ENCODE results near the gene PITPNC1. TPM values are rescaled to one million over a fixed set of nuclear protein-coding genes. Genes with fewer than 3 reads are reported as not detected.

PITPNC1 gene
- total RNA-seq, 6 donors from 2014 or later: 8.5 to 23.3 (median 13.7) TPM

GRCh38 chr17:67488768-67489167, 111.7 kb downstream of the PITPNC1 start:
- H3K36me3 ChIP-seq: no peaks in the 10 kb centered on the region
- H3K9me3 ChIP-seq: no peaks in the 10 kb centered on the region
- no peaks in the 10 kb centered on the region for H3K27me3 ChIP-seq
- peaks cover 9 to 19% (median 17%) of the 10 kb centered on the region in 4 donors for H3K4me1 ChIP-seq
- WGBS, 2 donors: 100% methylated on average over 4 of the region's 4 CpGs
- ATAC-seq (ENCODE audit: low FRiP score in 2 of 2) (no peak), DNase-seq (no peak)
- H3K27ac ChIP-seq: no peak overlapping the region
- H3K4me3 ChIP-seq: no peak overlapping the region
- TF ChIP-seq CTCF (IDR thresholded peaks at IDR 0.05): no peak
- no peak for TF ChIP-seq EP300 (IDR thresholded peaks at IDR 0.05)
- TF ChIP-seq POLR2AphosphoS5 (IDR thresholded peaks at IDR 0.05): no peak
- TF ChIP-seq POLR2A (IDR thresholded peaks at IDR 0.05): no peak

GRCh38 chr17:67489273-67489672, 112.2 kb downstream of the PITPNC1 start:
- DNase-seq (no peak), ATAC-seq (ENCODE audit: low FRiP score in 2 of 2) (no peak)
- Histone ChIP-seq H3K36me3 (no peaks in the 10 kb centered on the region), H3K27ac (no peak overlapping the region), H3K27me3 (no peaks in the 10 kb centered on the region), H3K4me3 (no peak overlapping the region), H3K4me1 (peaks cover 9 to 19% (median 17%) of the 10 kb centered on the region in 4 donors), H3K9me3 (no peaks in the 10 kb centered on the region)
- 95 to 97% methylated on average over 4 of the region's 4 CpGs for WGBS, 2 donors
- no peak for TF ChIP-seq CTCF (IDR thresholded peaks at IDR 0.05)
- TF ChIP-seq POLR2A (IDR thresholded peaks at IDR 0.05): no peak
- TF ChIP-seq POLR2AphosphoS5 (IDR thresholded peaks at IDR 0.05): no peak
- TF ChIP-seq EP300 (IDR thresholded peaks at IDR 0.05): no peak

GRCh38 chr17:67490471-67490870, 113.4 kb downstream of the PITPNC1 start:
- Histone ChIP-seq H3K27me3 (no peaks in the 10 kb centered on the region), H3K9me3 (no peaks in the 10 kb centered on the region), H3K36me3 (no peaks in the 10 kb centered on the region), H3K4me3 (peak overlapping the region in 2 of 4 donors; percentile 4 to 24), H3K4me1 (peaks cover 9 to 19% (median 17%) of the 10 kb centered on the region in 4 donors), H3K27ac (peak overlapping the region in 2 of 4 donors; percentile 45 to 52)
- no peak for ATAC-seq (ENCODE audit: low FRiP score in 2 of 2)
- DNase-seq: no peak
- WGBS, 2 donors: 59 to 60% methylated on average over 10 of the region's 10 CpGs
- TF ChIP-seq POLR2A (IDR thresholded peaks at IDR 0.05) (no peak), CTCF (IDR thresholded peaks at IDR 0.05) (no peak), POLR2AphosphoS5 (IDR thresholded peaks at IDR 0.05) (no peak), EP300 (IDR thresholded peaks at IDR 0.05) (no peak)

- H3K9me3 ChIP-seq: no peaks in the 10 kb centered on the region
- peak overlapping the region in 3 of 4 donors; percentile 4 to 24 (median 16) for H3K4me3 ChIP-seq
- TF ChIP-seq POLR2A (IDR thresholded peaks at IDR 0.05): peak in 1 of 4 donors; percentile 45
- TF ChIP-seq CTCF (IDR thresholded peaks at IDR 0.05): no peak
- TF ChIP-seq POLR2AphosphoS5 (IDR thresholded peaks at IDR 0.05): peak; percentile 75 to 81
- peak in 3 of 4 donors; percentile 9 to 91 (median 91) for TF ChIP-seq EP300 (IDR thresholded peaks at IDR 0.05)
- ATAC-seq (ENCODE audit: low FRiP score in 2 of 2) (peak; percentile 91 to 97), DNase-seq (peak; percentile 87 to 91)
- no peaks in the 10 kb centered on the region for H3K27me3 ChIP-seq
- peak overlapping the region in 2 of 4 donors; percentile 45 to 52 for H3K27ac ChIP-seq
- WGBS, 2 donors: 61 to 77% methylated on average over 6 to 17 of the region's 18 CpGs
- peaks cover 9 to 19% (median 17%) of the 10 kb centered on the region in 4 donors for H3K4me1 ChIP-seq
- no peaks in the 10 kb centered on the region for H3K36me3 ChIP-seq
These were observed 114.1 kb downstream of the PITPNC1 start for GRCh38 chr17:67491009-67491680.

GRCh38 chr17:67491681-67492024, 114.6 kb downstream of the PITPNC1 start:
- H3K9me3 ChIP-seq: no peaks in the 10 kb centered on the region
- no peak overlapping the region for H3K4me3 ChIP-seq
- 57 to 70% methylated on average over 4 of the region's 4 CpGs for WGBS, 2 donors
- TF ChIP-seq EP300 (IDR thresholded peaks at IDR 0.05): no peak
- no peak for TF ChIP-seq POLR2AphosphoS5 (IDR thresholded peaks at IDR 0.05)
- no peak for TF ChIP-seq CTCF (IDR thresholded peaks at IDR 0.05)
- no peak for TF ChIP-seq POLR2A (IDR thresholded peaks at IDR 0.05)
- no peaks in the 10 kb centered on the region for H3K27me3 ChIP-seq
- DNase-seq: no peak
- no peak overlapping the region for H3K27ac ChIP-seq
- peaks cover 9 to 19% (median 17%) of the 10 kb centered on the region in 4 donors for H3K4me1 ChIP-seq
- no peaks in the 10 kb centered on the region for H3K36me3 ChIP-seq
- ATAC-seq (ENCODE audit: low FRiP score in 2 of 2): no peak

Data from upper lobe of left lung (tissue), 6 donors.